H1 (cell line): ENCODE data around the gene NRXN2.

Experiments used
- CBX8 ChIP-seq: fragments of 300-800, 300-1000 bp; sonication (generic); IDR thresholded peaks from 2 replicates; pipeline ENCODE4 v1.7.1; 2016; ENCODE audit warnings: low read depth, low read length, borderline replicate concordance
- CTCF ChIP-seq, 3 experiments: IDR thresholded peaks; 1 replicate in 2 of 3; 2 replicates in 1 of 3; pipeline versions ENCODE4 v1.5.1 to v1.6.1; 2011; ENCODE audit warnings: low read length in 3 of 3, mild to moderate bottlenecking in 3 of 3, inconsistent platforms in 2 of 3, low read depth in 1 of 3, moderate library complexity in 1 of 3; ENCODE audit not compliant: insufficient read depth in 1 of 3; ENCODE audit errors: control extremely low read depth in 1 of 3
- POLR2A ChIP-seq, 2 experiments: IDR thresholded peaks; 1 replicate in 1 of 2; 2 replicates in 1 of 2; pipeline ENCODE4 v1.6.1; 2011; ENCODE audit warnings: low read depth in 2 of 2, low read length in 2 of 2, mild to moderate bottlenecking in 2 of 2; ENCODE audit errors: control extremely low read depth in 1 of 2
- SIN3A ChIP-seq, 2 experiments: IDR thresholded peaks in 1 of 2; conservative IDR thresholded peaks in 1 of 2; 2 replicates each; pipeline ENCODE4 v1.6.1; 2011 to 2012; ENCODE audit warnings: low read length in 2 of 2, improper control_type of control experiment in 1 of 2, low read depth in 1 of 2, mild to moderate bottlenecking in 1 of 2
- SP1 ChIP-seq: IDR thresholded peaks from 2 replicates; pipeline ENCODE4 v1.6.1; 2011; ENCODE audit warnings: low read depth, low read length
- SP2 ChIP-seq: IDR thresholded peaks from 2 replicates; pipeline ENCODE4 v1.6.1; 2012; ENCODE audit warnings: mild to moderate bottlenecking, low read length, inconsistent platforms
- ZNF274 ChIP-seq: IDR thresholded peaks from 2 replicates; pipeline ENCODE4 v1.7.0; 2012; ENCODE audit warnings: low read length, borderline replicate concordance; ENCODE audit errors: extremely low read depth
- TF ChIP-seq, protein P1 (sequence below): IDR thresholded peaks from 2 replicates; pipeline ENCODE4 v1.6.1; 2012; ENCODE audit warnings: low read length, inconsistent platforms

DNA sequence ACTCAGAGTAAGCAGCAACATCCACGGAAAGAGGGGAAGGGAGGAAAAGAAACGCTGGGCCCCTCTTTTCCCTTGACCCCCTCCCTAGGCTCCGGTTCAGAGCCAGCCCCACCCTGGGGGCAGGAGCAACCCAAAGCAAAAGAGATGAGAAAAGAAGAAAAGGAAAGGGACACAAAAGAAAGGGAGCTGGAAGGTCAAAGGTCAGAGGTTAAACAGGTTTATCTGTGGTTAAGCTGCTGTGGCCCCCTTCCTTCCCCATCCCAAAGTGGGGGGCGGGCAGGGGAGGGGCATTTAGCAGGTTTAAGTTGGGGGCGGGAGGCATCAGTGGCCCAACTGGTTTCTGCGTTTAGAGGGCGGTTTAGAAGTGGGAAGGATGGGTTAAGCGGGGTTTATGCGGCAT lies 96.4 kb downstream of the NRXN2 start:
- TF ChIP-seq CTCF (IDR thresholded peaks at IDR 0.05; ENCODE audit: control extremely low read depth in 1 of 3, insufficient read depth in 1 of 3, low read depth in 1 of 3, low read length in 3 of 3) (no peak), ZNF274 (no peak), SP2 (no peak), CBX8 (no peak), SIN3A (conservative IDR thresholded peaks at IDR 0.05 in 1 of 2, IDR thresholded peaks at IDR 0.05 in 1 of 2; ENCODE audit: low read depth in 1 of 2, low read length in 2 of 2) (no peak), POLR2A (IDR thresholded peaks at IDR 0.05; ENCODE audit: control extremely low read depth in 1 of 2, low read depth in 2 of 2, low read length in 2 of 2) (no peak), SP1 (no peak)
- TF ChIP-seq, protein P1, sequence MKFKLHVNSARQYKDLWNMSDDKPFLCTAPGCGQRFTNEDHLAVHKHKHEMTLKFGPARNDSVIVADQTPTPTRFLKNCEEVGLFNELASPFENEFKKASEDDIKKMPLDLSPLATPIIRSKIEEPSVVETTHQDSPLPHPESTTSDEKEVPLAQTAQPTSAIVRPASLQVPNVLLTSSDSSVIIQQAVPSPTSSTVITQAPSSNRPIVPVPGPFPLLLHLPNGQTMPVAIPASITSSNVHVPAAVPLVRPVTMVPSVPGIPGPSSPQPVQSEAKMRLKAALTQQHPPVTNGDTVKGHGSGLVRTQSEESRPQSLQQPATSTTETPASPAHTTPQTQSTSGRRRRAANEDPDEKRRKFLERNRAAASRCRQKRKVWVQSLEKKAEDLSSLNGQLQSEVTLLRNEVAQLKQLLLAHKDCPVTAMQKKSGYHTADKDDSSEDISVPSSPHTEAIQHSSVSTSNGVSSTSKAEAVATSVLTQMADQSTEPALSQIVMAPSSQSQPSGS: no peak
